Tibial nerve (tissue), 4 donors: ENCODE measurements around the gene ARCN1. TPM values are rescaled to one million over a fixed set of nuclear protein-coding genes. Genes with fewer than 3 reads are reported as not detected.
"Not testable (repeated sequence)": the region's sequence is repeated elsewhere in the genome, so short reads cannot be mapped to it uniquely, and the experiment has no call there.

ENCODE experiments used
- DNase-seq, 2 donors: peaks; one replicate each; pipeline ENCODE4 v3.0.0-alpha.2; 2019; ENCODE audit warnings: low spot score in 2 of 2
- H3K27ac ChIP-seq, 4 donors: fragments of 200-600 bp; sonication (generic) in 3 of 4; one replicate each; pipeline ENCODE4 v1.5.1; 2017 to 2019; ENCODE audit warnings: mild to moderate bottlenecking in 1 of 4
- H3K27me3 ChIP-seq, 2 donors: fragments of 200-600 bp; sonication (generic) in 1 of 2; one replicate each; pipeline versions ENCODE4 v1.5.1 to v1.6.0; 2017 to 2019
- H3K36me3 ChIP-seq, 3 donors: fragments of 200-600 bp; sonication (generic); one replicate each; pipeline ENCODE4 v1.5.1; 2018 to 2019
- H3K4me1 ChIP-seq, 4 donors: fragments of 200-600 bp; sonication (generic) in 3 of 4; one replicate each; pipeline ENCODE4 v1.5.1; 2017 to 2019
- H3K4me3 ChIP-seq, 4 donors: fragments of 200-600 bp; sonication (generic) in 3 of 4; one replicate each; pipeline ENCODE4 v1.5.1; 2017 to 2019; ENCODE audit warnings: mild to moderate bottlenecking in 1 of 4, moderate library complexity in 1 of 4
- H3K9me3 ChIP-seq, 4 donors: fragments of 200-600 bp; sonication (generic) in 3 of 4; one replicate each; pipeline ENCODE4 v1.5.1; 2017 to 2019
- EP300 ChIP-seq, 2 donors: sonication (generic); formaldehyde crosslinking; IDR thresholded peaks; one replicate each; pipeline ENCODE4 v1.6.1; 2017; ENCODE audit warnings: antibody characterized with exemption in 2 of 2, mild to moderate bottlenecking in 1 of 2
- POLR2A ChIP-seq, 2 donors: fragments of 450-650 bp; IDR thresholded peaks; one replicate each; pipeline ENCODE4 v1.6.1; 2017; ENCODE audit warnings: antibody characterized with exemption in 2 of 2, mild to moderate bottlenecking in 2 of 2, moderate library complexity in 2 of 2
- WGBS, 2 donors: methylation state at CpG; one replicate each; pipeline ENCODE4 v1.1.5; 2018; 5-methylcytosine and 5-hydroxymethylcytosine counted together
- total RNA-seq, 4 donors: library from RNA; depleted of rRNA; stranded (reverse); fragments of >200 nt; gene quantifications; one replicate each; pipeline ENCODE4 v1.1.0, GENCODE V29; 2016
- TF ChIP-seq, protein P1 (sequence below), 5 experiments: fragments of 200-600 bp in 3 of 5; fragments of 450-650 bp in 2 of 5; sonication (generic) in 3 of 5; IDR thresholded peaks; one replicate each; pipeline ENCODE4 v1.5.1; 2016 to 2019; ENCODE audit warnings: antibody characterized with exemption in 5 of 5, mild to moderate bottlenecking in 3 of 5, moderate library complexity in 2 of 5

ARCN1 gene
- total RNA-seq, 4 donors from 2014 or later, result 74.3 to 94.8 (median 88.5) TPM

- Histone ChIP-seq H3K27me3 (no peaks in the 10 kb centered on the region), H3K9me3 (no peaks in the 10 kb centered on the region), H3K4me1 (peaks cover 0 to 55% (median 31%) of the 10 kb centered on the region in 4 donors), H3K4me3 (no peak overlapping the region), H3K27ac (peak overlapping the region in 2 of 4 donors; percentile 54 to 99), H3K36me3 (peaks cover 0 to 54% (median 0%) of the 10 kb centered on the region in 3 donors)
- no peak for DNase-seq
- TF ChIP-seq POLR2A (IDR thresholded peaks at IDR 0.05) (no peak), EP300 (IDR thresholded peaks at IDR 0.05) (no peak)
- TF ChIP-seq, protein P1, sequence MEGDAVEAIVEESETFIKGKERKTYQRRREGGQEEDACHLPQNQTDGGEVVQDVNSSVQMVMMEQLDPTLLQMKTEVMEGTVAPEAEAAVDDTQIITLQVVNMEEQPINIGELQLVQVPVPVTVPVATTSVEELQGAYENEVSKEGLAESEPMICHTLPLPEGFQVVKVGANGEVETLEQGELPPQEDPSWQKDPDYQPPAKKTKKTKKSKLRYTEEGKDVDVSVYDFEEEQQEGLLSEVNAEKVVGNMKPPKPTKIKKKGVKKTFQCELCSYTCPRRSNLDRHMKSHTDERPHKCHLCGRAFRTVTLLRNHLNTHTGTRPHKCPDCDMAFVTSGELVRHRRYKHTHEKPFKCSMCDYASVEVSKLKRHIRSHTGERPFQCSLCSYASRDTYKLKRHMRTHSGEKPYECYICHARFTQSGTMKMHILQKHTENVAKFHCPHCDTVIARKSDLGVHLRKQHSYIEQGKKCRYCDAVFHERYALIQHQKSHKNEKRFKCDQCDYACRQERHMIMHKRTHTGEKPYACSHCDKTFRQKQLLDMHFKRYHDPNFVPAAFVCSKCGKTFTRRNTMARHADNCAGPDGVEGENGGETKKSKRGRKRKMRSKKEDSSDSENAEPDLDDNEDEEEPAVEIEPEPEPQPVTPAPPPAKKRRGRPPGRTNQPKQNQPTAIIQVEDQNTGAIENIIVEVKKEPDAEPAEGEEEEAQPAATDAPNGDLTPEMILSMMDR (IDR thresholded peaks at IDR 0.05), result no peak
- 48 to 55% methylated on average over 3 of the region's 3 CpGs for WGBS, 2 donors
Observed at GRCh38 chr11:118602331-118602730, 30.1 kb downstream of the ARCN1 start.

DNA sequence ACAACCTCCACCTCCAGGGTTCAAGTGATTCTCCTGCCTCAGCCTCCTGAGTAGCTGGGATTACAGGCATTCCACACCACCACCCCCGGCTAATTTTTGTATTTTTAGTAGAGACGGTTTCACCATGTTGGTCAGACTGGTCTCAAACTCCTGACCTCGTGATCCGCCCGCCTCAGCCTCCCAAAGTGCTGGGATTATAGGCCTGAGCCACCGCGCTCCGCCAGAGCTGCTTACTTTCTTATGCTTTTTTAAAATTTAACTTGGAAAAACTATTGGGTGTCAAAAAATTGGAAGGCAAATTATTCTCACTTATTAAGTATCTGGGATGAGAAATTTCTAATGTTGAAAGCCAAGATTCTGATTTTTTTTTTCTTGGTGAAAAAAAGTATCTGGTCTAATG, 31.5 kb downstream of the ARCN1 start:
- 60 to 68% methylated on average over 8 of the region's 8 CpGs for WGBS, 2 donors
- H3K27ac ChIP-seq, result peak overlapping the region; percentile 0 to 99 (median 52)
- not testable (repeated sequence) for H3K9me3 ChIP-seq, DNase-seq, H3K4me3 ChIP-seq, H3K27me3 ChIP-seq
- peaks cover 0 to 56% (median 33%) of the 10 kb centered on the region in 4 donors for H3K4me1 ChIP-seq
- H3K36me3 ChIP-seq, result peaks cover 0 to 40% (median 0%) of the 10 kb centered on the region in 3 donors

DNA sequence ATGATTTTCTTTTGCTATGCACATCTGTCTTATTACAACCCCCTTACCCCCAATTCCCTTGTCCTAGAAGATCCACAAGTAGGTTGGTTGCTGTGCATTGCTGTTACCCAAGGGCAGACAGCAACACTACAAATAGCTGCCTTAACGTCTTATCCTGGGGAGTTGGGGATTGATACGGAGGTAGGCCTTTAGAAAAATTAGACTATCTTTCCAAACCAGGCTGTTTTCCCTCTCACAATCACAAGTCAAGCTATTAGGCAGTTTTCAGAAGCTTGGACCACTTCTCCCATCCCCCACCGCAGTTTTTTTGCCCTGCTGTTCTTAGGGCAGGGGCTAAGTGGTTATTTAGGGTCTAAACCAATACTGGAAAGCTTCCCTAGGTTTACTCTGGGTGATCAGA, 32.4 kb downstream of the ARCN1 start:
- H3K27ac ChIP-seq, result peak overlapping the region; percentile 6 to 99 (median 98)
- H3K36me3 ChIP-seq, result peaks cover 0 to 31% (median 0%) of the 10 kb centered on the region in 3 donors
- H3K27me3 ChIP-seq, result no peaks in the 10 kb centered on the region
- H3K4me1 ChIP-seq, result peaks cover 0 to 64% (median 41%) of the 10 kb centered on the region in 4 donors
- no peak overlapping the region for H3K4me3 ChIP-seq
- 44 to 71% methylated on average over 3 of the region's 3 CpGs for WGBS, 2 donors
- DNase-seq, result no peak
- no peaks in the 10 kb centered on the region for H3K9me3 ChIP-seq
- TF ChIP-seq, protein P1 (IDR thresholded peaks at IDR 0.05), result no peak

GRCh38 chr11:118605116-118605867, 33.1 kb downstream of the ARCN1 start:
- H3K4me1 ChIP-seq, result peaks cover 0 to 72% (median 45%) of the 10 kb centered on the region in 4 donors
- TF ChIP-seq, protein P1 (IDR thresholded peaks at IDR 0.05), result peak in 1 of 5 experiments; percentile 12
- TF ChIP-seq POLR2A (IDR thresholded peaks at IDR 0.05) (peak in 1 of 2 donors; percentile 27), EP300 (IDR thresholded peaks at IDR 0.05) (peak; percentile 67 to 99)
- H3K27me3 ChIP-seq, result no peaks in the 10 kb centered on the region
- 12 to 23% methylated on average over 10 of the region's 10 CpGs for WGBS, 2 donors
- H3K27ac ChIP-seq, result peak overlapping the region; percentile 66 to 99 (median 98)
- H3K36me3 ChIP-seq, result peaks cover 0 to 24% (median 0%) of the 10 kb centered on the region in 3 donors
- no peak overlapping the region for H3K4me3 ChIP-seq
- DNase-seq, result peak; percentile 75 to 88
- no peaks in the 10 kb centered on the region for H3K9me3 ChIP-seq

DNA sequence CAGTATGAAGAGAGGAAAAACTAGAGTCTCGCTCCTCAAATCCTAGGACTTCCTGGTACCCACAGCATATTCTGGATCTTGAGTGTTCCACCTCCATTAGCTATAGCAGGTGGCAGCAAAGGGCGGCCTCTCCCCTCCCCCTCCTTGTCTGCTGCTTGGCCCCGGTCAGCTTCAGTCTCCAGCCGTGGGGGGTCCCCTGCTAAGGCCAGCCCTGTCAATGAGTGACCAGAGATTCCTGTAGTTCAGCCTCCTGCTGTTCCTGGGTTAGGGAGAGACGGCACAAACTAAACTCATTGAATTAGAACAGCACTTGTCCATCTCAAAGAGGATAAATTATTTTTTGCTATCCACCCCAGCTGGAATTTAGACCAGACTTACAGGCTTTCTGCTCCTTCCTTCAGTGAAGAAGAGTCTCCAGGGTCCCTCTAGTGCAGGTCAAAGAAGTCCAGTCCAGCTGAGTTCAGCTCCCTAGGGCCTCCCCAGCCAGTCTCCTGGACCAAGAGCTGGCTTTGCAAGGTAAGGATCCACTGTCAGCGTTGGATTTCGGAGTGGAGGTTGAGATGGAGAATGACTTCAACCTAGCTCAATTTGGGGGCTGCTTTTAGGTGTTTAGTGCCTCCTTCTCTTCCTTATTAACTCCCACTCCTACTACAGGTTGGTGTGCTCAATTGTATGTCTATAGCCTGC, 34.1 kb downstream of the ARCN1 start:
- peaks cover 0 to 14% (median 0%) of the 10 kb centered on the region in 3 donors for H3K36me3 ChIP-seq
- DNase-seq, result no peak
- TF ChIP-seq POLR2A (IDR thresholded peaks at IDR 0.05), result no peak
- TF ChIP-seq, protein P1 (IDR thresholded peaks at IDR 0.05), result no peak
- no peak for TF ChIP-seq EP300 (IDR thresholded peaks at IDR 0.05)
- H3K27me3 ChIP-seq, result no peaks in the 10 kb centered on the region
- peak overlapping the region; percentile 66 to 99 (median 98) for H3K27ac ChIP-seq
- WGBS, 2 donors, result 45 to 47% methylated on average over 7 of the region's 7 CpGs
- peak overlapping the region in 1 of 4 donors; percentile 68 for H3K4me3 ChIP-seq
- H3K9me3 ChIP-seq, result no peaks in the 10 kb centered on the region
- peaks cover 0 to 80% (median 54%) of the 10 kb centered on the region in 4 donors for H3K4me1 ChIP-seq
